ENCODE results near the gene BROX.

GRCh38 chr1:222767152-222767571 is 54.8 kb downstream of the BROX start:
- TF ChIP-seq EGR1 (IDR thresholded peaks at IDR 0.05; ENCODE audit: low read depth in 2 of 2) (no peak), CTCF (IDR thresholded peaks at IDR 0.05; ENCODE audit: low read depth, low read length, missing input control) (no peak), FOXA1 (IDR thresholded peaks at IDR 0.05) (no peak), TAF1 (conservative IDR thresholded peaks at IDR 0.05) (no peak), MAX (IDR thresholded peaks at IDR 0.05) (no peak), JUND (IDR thresholded peaks at IDR 0.05) (no peak)
